ENCODE data around the gene PFDN2.
"Not testable (repeated sequence)": the region's sequence is repeated elsewhere in the genome, so short reads cannot be mapped to it uniquely, and the experiment has no call there.

Gene PFDN2

GRCh38 chr1:161079436-161080110 lies 38.3 kb downstream of the PFDN2 start:
- no peak for DNase-seq

GRCh38 chr1:161077426-161077825 lies 40.4 kb downstream of the PFDN2 start:
- DNase-seq = no peak

GRCh38 chr1:161076410-161076809 lies 41.4 kb downstream of the PFDN2 start:
- no peak for DNase-seq

GRCh38 chr1:161074676-161075368 lies 43.0 kb downstream of the PFDN2 start:
- DNase-seq = no peak

GRCh38 chr1:161073474-161074121 lies 44.2 kb downstream of the PFDN2 start:
- DNase-seq = no peak

- DNase-seq = no peak
Observed at GRCh38 chr1:161072751-161073449, 44.9 kb downstream of the PFDN2 start.

GRCh38 chr1:161071886-161072371 lies 45.9 kb downstream of the PFDN2 start:
- DNase-seq = peak; percentile 63

GRCh38 chr1:161070761-161071160 lies 47.1 kb downstream of the PFDN2 start:
- no peak for DNase-seq

GRCh38 chr1:161069731-161070270 lies 48.0 kb downstream of the PFDN2 start, which contains the start of gene ARHGAP30:
ARHGAP30 (minus strand) TSS chr1:161069891; CDS start chr1:161069624, 267 bp downstream.
- peak; percentile 94 for DNase-seq

GRCh38 chr1:161069241-161069640 lies 48.6 kb downstream of the PFDN2 start:
- DNase-seq = no peak

GRCh38 chr1:161068306-161069234 lies 49.3 kb downstream of the PFDN2 start:
- peak; percentile 93 for DNase-seq

GRCh38 chr1:161066694-161067093 lies 51.1 kb downstream of the PFDN2 start:
- DNase-seq = peak; percentile 38

- not testable (repeated sequence) for DNase-seq
Observed at GRCh38 chr1:161065681-161066080, 52.2 kb downstream of the PFDN2 start.

- peak; percentile 37 for DNase-seq
Observed at GRCh38 chr1:161063936-161064335, 53.9 kb downstream of the PFDN2 start.

GRCh38 chr1:161061419-161061818 lies 56.4 kb downstream of the PFDN2 start:
- DNase-seq = no peak

- DNase-seq = no peak
Observed at GRCh38 chr1:161059293-161059692, 58.5 kb downstream of the PFDN2 start.

GRCh38 chr1:161054805-161055204 lies 63.0 kb downstream of the PFDN2 start:
- DNase-seq = no peak

GRCh38 chr1:161054232-161054631 lies 63.6 kb downstream of the PFDN2 start:
- DNase-seq = no peak

GRCh38 chr1:161052899-161053298 lies 64.9 kb downstream of the PFDN2 start:
- DNase-seq = no peak

GRCh38 chr1:161051219-161051618 lies 66.6 kb downstream of the PFDN2 start:
- no peak for DNase-seq
